K562 (cell line): ENCODE measurements around the gene GALNT7. TPM values are rescaled to one million over a fixed set of nuclear protein-coding genes. Genes with fewer than 3 reads are reported as not detected.

ENCODE experiments used
- ADNP ChIP-seq: fragments of 200-800 bp; sonication (Bioruptor generic); IDR thresholded peaks from 2 replicates; pipeline ENCODE4 v1.6.1; 2016; ENCODE audit warnings: missing genetic modification characterization, missing compliant biosample characterization
- ARNT ChIP-seq, 2 experiments: fragments of 450-650 bp; IDR thresholded peaks; 2 replicates each; pipeline ENCODE4 v1.6.1; 2016; ENCODE audit warnings: mild to moderate bottlenecking in 1 of 2
- ATF7 ChIP-seq: fragments of 450-650 bp; IDR thresholded peaks from 2 replicates; pipeline ENCODE4 v1.7.1; 2014; ENCODE audit warnings: mild to moderate bottlenecking, moderate library complexity
- BRCA1 ChIP-seq, 2 experiments: fragments of 450-650 bp in 1 of 2; sonication (generic) in 1 of 2; formaldehyde crosslinking in 1 of 2; IDR thresholded peaks; 2 replicates each; pipeline versions ENCODE4 v1.5.0 to v1.6.1; 2017 to 2020; ENCODE audit warnings: mild to moderate bottlenecking in 1 of 2, missing genetic modification reagents in 1 of 2
- E2F1 ChIP-seq: sonication (generic); formaldehyde crosslinking; IDR thresholded peaks from 2 replicates; pipeline ENCODE4 v1.8.1; 2023; ENCODE audit warnings: mild to moderate bottlenecking, missing genetic modification reagents, moderate library complexity
- GTF2E2 ChIP-seq: fragments of 200-800 bp; sonication (Bioruptor generic); IDR thresholded peaks from 2 replicates; pipeline ENCODE4 v1.6.1; 2016; ENCODE audit warnings: missing genetic modification characterization, missing compliant biosample characterization
- HMGN3 ChIP-seq: IDR thresholded peaks from 2 replicates; pipeline ENCODE4 v1.6.1; 2011; ENCODE audit warnings: borderline replicate concordance, low read depth, mild to moderate bottlenecking, mixed read lengths, low read length; ENCODE audit not compliant: insufficient read length; ENCODE audit errors: extremely low read depth
- KAT2B ChIP-seq: IDR thresholded peaks from one replicate; pipeline ENCODE4 v1.6.1; 2012; ENCODE audit warnings: low read depth, mild to moderate bottlenecking, control low read depth, inconsistent platforms, low read length, moderate library complexity
- KDM2B ChIP-seq: fragments of 250-450 bp; sonication (Bioruptor Pico); IDR thresholded peaks from 2 replicates; pipeline ENCODE4 v1.8.0; 2021; ENCODE audit warnings: mild to moderate bottlenecking, moderate library complexity
- KLF13 ChIP-seq: fragments of 450-650 bp; IDR thresholded peaks from 2 replicates; pipeline ENCODE4 v1.6.1; 2016; ENCODE audit warnings: missing genetic modification characterization, low read depth, mild to moderate bottlenecking, missing compliant biosample characterization, moderate library complexity, borderline replicate concordance
- KLF6 ChIP-seq: fragments of 250-450 bp; sonication (Bioruptor Pico); IDR thresholded peaks from 2 replicates; pipeline ENCODE4 v1.4.0; 2020; ENCODE audit warnings: mild to moderate bottlenecking, moderate library complexity, borderline replicate concordance
- MAFK ChIP-seq: IDR thresholded peaks from 2 replicates; pipeline ENCODE4 v1.6.1; 2011; ENCODE audit warnings: low read length, improper control_type of control experiment
- NUFIP1 ChIP-seq: fragments of 450-650 bp; IDR thresholded peaks from 2 replicates; pipeline ENCODE4 v1.6.1; 2018; ENCODE audit not compliant: partially characterized antibody
- RFX1 ChIP-seq: fragments of 450-650 bp; IDR thresholded peaks from 2 replicates; pipeline ENCODE4 v1.6.1; 2016; ENCODE audit warnings: mild to moderate bottlenecking, moderate library complexity
- SMAD4 ChIP-seq: fragments of 250-450 bp; sonication (Bioruptor Pico); conservative IDR thresholded peaks from 2 replicates; pipeline ENCODE4 v1.8.0; 2021; ENCODE audit warnings: inconsistent platforms, mild to moderate bottlenecking, moderate library complexity
- SMARCE1 ChIP-seq: fragments of 450-650 bp; IDR thresholded peaks from 2 replicates; pipeline ENCODE4 v1.7.1; 2016; ENCODE audit warnings: mild to moderate bottlenecking
- SUPT5H ChIP-seq: fragments of 450-650 bp; IDR thresholded peaks from 2 replicates; pipeline ENCODE4 v1.6.1; 2016
- TARDBP ChIP-seq: fragments of 450-650 bp; IDR thresholded peaks from 2 replicates; pipeline ENCODE4 v1.6.1; 2016
- TCFL5 ChIP-seq: fragments of 250-450 bp; sonication (Bioruptor Pico); conservative IDR thresholded peaks from 2 replicates; pipeline ENCODE4 v1.6.1; 2021; ENCODE audit warnings: mild to moderate bottlenecking, moderate library complexity, matching md5 sums
- TRIM28 ChIP-seq: fragments of 450-650 bp; IDR thresholded peaks from 2 replicates; pipeline ENCODE4 v1.6.1; 2017
- ZFX ChIP-seq: sonication (generic); formaldehyde crosslinking; IDR thresholded peaks from 2 replicates; pipeline ENCODE4 v1.8.0; 2022; ENCODE audit warnings: mild to moderate bottlenecking, missing genetic modification reagents, moderate library complexity
- ZNF347 ChIP-seq: fragments of 450-650 bp; formaldehyde crosslinking; IDR thresholded peaks from 2 replicates; pipeline ENCODE4 v1.4.0; 2020; ENCODE audit warnings: low read depth, mild to moderate bottlenecking, moderate library complexity
- ZNF445 ChIP-seq: fragments of 250-450 bp; sonication (Bioruptor Pico); IDR thresholded peaks from 2 replicates; pipeline ENCODE4 v1.4.0; 2020; ENCODE audit warnings: low read depth, mild to moderate bottlenecking, moderate library complexity
- ZNF609 ChIP-seq: sonication (generic); formaldehyde crosslinking; IDR thresholded peaks from 2 replicates; pipeline ENCODE4 v1.8.1; 2023; ENCODE audit warnings: missing genetic modification reagents, mild to moderate bottlenecking, borderline replicate concordance
- ZNF785 ChIP-seq: fragments of 250-450 bp; sonication (Bioruptor Pico); IDR thresholded peaks from 2 replicates; pipeline ENCODE4 v1.4.0; 2020; ENCODE audit warnings: mild to moderate bottlenecking
- polyA plus RNA-seq, 8 experiments: library from polyadenylated mRNA; depleted of rRNA in 4 of 8; stranded (reverse) in 5 of 8; unstranded in 3 of 8; fragments of >200 nt; fragmentation: Nextera tagmentation in 2 of 8; fragmentation: Illumina TruSeq in 1 of 8; extraction: Ambion mirVana in 2 of 8; extraction: Trizol in 1 of 8; gene quantifications; 2 replicates each; pipeline versions ENCODE4 v1.2.1 to v1.2.3, GENCODE V29; 2011 to 2014; ENCODE audit warnings: inconsistent platforms in 1 of 8, missing spikeins in 1 of 8
- total RNA-seq, 7 experiments: library from RNA; depleted of rRNA in 6 of 7; stranded (reverse); fragments of >200 nt in 6 of 7; fragmentation: Illumina TruSeq in 2 of 7; extraction: Trizol in 2 of 7; gene quantifications; 2 replicates each; pipeline versions ENCODE4 v1.2.1 to v1.2.3, GENCODE V29; 2011 to 2021; ENCODE audit warnings: low replicate concordance in 1 of 7

GALNT7 gene
- total and polyA plus RNA-seq, 9 of the 15 experiments (the other 6 are each of a cell fraction or from before 2014, with no cell fraction given), result 16.7 to 38.7 (median 31.1) TPM

- TF ChIP-seq GTF2E2 (no peak), ZFX (CRISPR knock-in tag) (no peak), KDM2B (CRISPR knock-in tag) (no peak), MAFK (no peak), SUPT5H (no peak), BRCA1 (IDR thresholded peaks at IDR 0.05) (no peak), BRCA1 (CRISPR knock-in tag; IDR thresholded peaks at IDR 0.05) (no peak), E2F1 (no peak), TCFL5 (CRISPR knock-in tag) (no peak), KLF13 (no peak), ZNF785 (CRISPR knock-in tag) (no peak), TRIM28 (no peak), ZNF445 (CRISPR knock-in tag) (no peak), ATF7 (0 out of 2 replicates have a peak, but pooled peaks have one; percentile 33), SMAD4 (CRISPR knock-in tag) (peak; percentile 59), ZNF347 (CRISPR knock-in tag) (no peak), SMARCE1 (peak; percentile 77; the same call in 1 of the 2 replicates), ZNF609 (CRISPR knock-in tag) (no peak), RFX1 (0 out of 2 replicates have a peak, but pooled peaks have one; percentile 11), ARNT (IDR thresholded peaks at IDR 0.05) (no peak), HMGN3 (no peak), ADNP (no peak), NUFIP1 (no peak), TARDBP (no peak), KAT2B (no peak), KLF6 (CRISPR knock-in tag) (no peak)
These were observed 113.0 kb downstream of the GALNT7 start (continued) for GRCh38 chr4:173281406-173282255.
